ENCODE data around the gene BUD23.

DNA sequence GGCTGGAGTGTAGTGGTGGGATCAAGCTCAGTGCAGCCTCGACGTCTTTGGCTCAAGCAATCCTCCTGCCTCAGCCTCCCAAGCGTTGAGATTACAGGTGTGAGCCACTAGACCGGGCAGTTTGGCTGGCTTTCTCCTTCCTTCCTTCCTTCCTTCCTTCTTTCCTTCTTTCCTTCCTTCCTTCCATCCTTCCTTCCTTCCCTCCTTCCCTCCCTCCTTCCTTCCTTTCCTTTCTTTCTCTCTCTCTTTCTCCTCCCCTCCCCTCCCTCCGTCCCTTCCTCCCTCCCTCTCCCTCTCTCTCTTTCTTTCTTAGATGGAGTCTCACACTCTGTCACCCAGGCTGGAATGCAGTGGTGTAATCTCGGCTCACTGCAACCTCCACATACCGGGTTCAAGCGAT lies 23.4 kb upstream of the BUD23 start:
- TF ChIP-seq CTCF (IDR thresholded peaks at IDR 0.05; ENCODE audit: borderline replicate concordance, extremely low read depth, low read length, poor library complexity, severe bottlenecking): no peak
- TF ChIP-seq EZH2 (IDR thresholded peaks at IDR 0.05; ENCODE audit: borderline replicate concordance, low read depth, low read length, severe bottlenecking): no peak

All from DND-41 (cell line).